Measurements from ENCODE around the gene QPCT. TPM values are rescaled to one million over a fixed set of nuclear protein-coding genes. Genes with fewer than 3 reads are reported as not detected.

QPCT gene
- total RNA-seq, 2 experiments from 2014 or later = 0.43 to 0.68 TPM

GRCh38 chr2:37418956-37419355, 74.5 kb downstream of the QPCT start:
- POLR2A ChIA-PET = no interaction called here
- DNase-seq = no peak
- intact Hi-C loops (cut with micrococcal nuclease) = no loop called here
- Mint-ChIP-seq H3K4me3 (no peak overlapping the region), H3K36me3 (no peaks in the 10 kb centered on the region), H3K27me3 (no peaks in the 10 kb centered on the region), H3K27ac (no peak overlapping the region), H3K4me1 (ENCODE audit: low read depth) (peaks cover 6% of the 10 kb centered on the region), H3K9me3 (no peaks in the 10 kb centered on the region)
- CTCF ChIA-PET = interaction anchor here (1.0 to 6.1 kb wide), 3 partner anchors 23 to 458 kb away, joined by 5 to 43 read pairs (median 8); no protein-coding TSS in a partner anchor

GRCh38 chr2:37421686-37422085, 77.3 kb downstream of the QPCT start:
- Mint-ChIP-seq H3K9me3 (no peaks in the 10 kb centered on the region), H3K4me3 (no peak overlapping the region), H3K27me3 (no peaks in the 10 kb centered on the region), H3K36me3 (no peaks in the 10 kb centered on the region), H3K4me1 (ENCODE audit: low read depth) (no peaks in the 10 kb centered on the region), H3K27ac (no peak overlapping the region)
- CTCF ChIA-PET = interaction anchor here (1.2 to 1.9 kb wide), 2 partner anchors 26 to 411 kb away, joined by 5 to 9 read pairs; no protein-coding TSS in a partner anchor
- POLR2A ChIA-PET = no interaction called here
- intact Hi-C loops (cut with micrococcal nuclease) = no loop called here
- DNase-seq = no peak

- Mint-ChIP-seq H3K27ac (no peak overlapping the region), H3K36me3 (no peaks in the 10 kb centered on the region), H3K4me1 (ENCODE audit: low read depth) (no peaks in the 10 kb centered on the region), H3K4me3 (no peak overlapping the region), H3K9me3 (no peaks in the 10 kb centered on the region), H3K27me3 (no peaks in the 10 kb centered on the region)
- DNase-seq = no peak
- intact Hi-C loops (cut with micrococcal nuclease) = no loop called here
- CTCF ChIA-PET = interaction anchor here (1.1 to 1.9 kb wide), 3 partner anchors 27 to 455 kb away, joined by 5 to 9 read pairs (median 6); no protein-coding TSS in a partner anchor
- POLR2A ChIA-PET = no interaction called here
These were observed 78.4 kb downstream of the QPCT start for GRCh38 chr2:37422816-37423215.

Other genes starting within 250 kb of the QPCT start
- 10 to 100 TPM; 48.1 to 52.6 TPM for gene EIF2AK2, start 187.7 kb upstream of the QPCT start, total RNA-seq
- gene SULT6B1, start 156.0 kb upstream of the QPCT start, total RNA-seq = not detected
- gene CEBPZOS, start 148.1 kb upstream of the QPCT start, total RNA-seq = 10 to 100 TPM; 29.3 to 33.2 TPM
- gene CEBPZ, start 113.0 kb upstream of the QPCT start, total RNA-seq = 10 to 100 TPM; 62.3 to 74.6 TPM
- 10 to 100 TPM; 22.8 to 23.0 TPM for gene NDUFAF7, start 113.0 kb upstream of the QPCT start, total RNA-seq
- gene PRKD3, start 19.8 kb upstream of the QPCT start, total RNA-seq = 10 to 100 TPM; 22.5 to 24.7 TPM